Erythroblast (primary cell): Measurements from ENCODE around the gene MCM5.

ENCODE experiments used
- GATA1 ChIP-seq: IDR thresholded peaks from 2 replicates; pipeline ENCODE4 v1.6.1; 2011; ENCODE audit warnings: low read depth, mild to moderate bottlenecking, control low read depth, low read length, moderate library complexity
- POLR2A ChIP-seq: IDR thresholded peaks from 2 replicates; pipeline ENCODE4 v1.6.1; 2011; ENCODE audit warnings: mild to moderate bottlenecking, low read length

DNA sequence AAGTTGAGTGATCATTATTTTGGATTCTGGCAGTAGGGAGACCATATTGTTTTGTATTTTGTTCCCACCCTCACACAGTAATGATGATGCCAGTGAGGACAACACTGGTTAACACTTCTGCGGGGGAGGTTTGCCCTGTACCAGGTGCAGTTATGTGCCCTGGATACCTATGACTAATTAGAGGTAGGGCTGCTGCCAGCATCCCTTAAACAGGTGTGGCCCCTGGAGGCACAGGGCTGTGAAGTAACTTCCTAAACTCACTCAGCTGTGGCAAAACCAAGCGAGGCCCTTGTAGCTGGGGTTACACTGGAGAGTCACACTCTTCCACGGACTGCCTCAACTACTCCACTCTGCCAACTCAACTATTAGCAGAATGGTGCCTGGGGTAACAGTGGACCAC lies 64.5 kb downstream of the MCM5 start:
- TF ChIP-seq POLR2A (no peak), GATA1 (no peak)
